HepG2 (cell line): ENCODE measurements around the gene ACKR3. TPM values are rescaled to one million over a fixed set of nuclear protein-coding genes. Genes with fewer than 3 reads are reported as not detected.

Experiments used
- ATAC-seq: fragments of 200-7000 bp; cut with Tn5 transposase; 3 replicates; pipeline ENCODE4 v1.9.1; 2020; ENCODE audit warnings: mild to moderate bottlenecking, moderate library complexity
- BruUV-seq: library from RNA; stranded (reverse); fragments of 400-500 nt; replicated peaks from 2 replicates; lab custom pipeline; 2021; lab: Mats Ljungman, UMichigan
- CTCF ChIA-PET: fragments of 300-600 bp; formaldehyde crosslinking; extraction: SDS; loops from one replicate; lab custom pipeline; 2021; ENCODE audit warnings: low total read pairs, inconsistent platforms, low intra/inter-chr PET ratio; lab: Yijun Ruan, JAX
- POLR2A ChIA-PET: fragments of 350-600 bp; sonication (Branson Sonifier 250); formaldehyde crosslinking; loops from one replicate; lab custom pipeline; 2020; ENCODE audit warnings: antibody characterized with exemption, inconsistent platforms; lab: Yijun Ruan, JAX
- DNase-seq: peaks from one replicate; pipeline ENCODE4 v3.0.0-alpha.2; 2015; ENCODE audit warnings: low spot score
- FAIRE-seq: peaks from 3 replicates; lab custom pipeline; 2011; peaks lifted over from hg19 to GRCh38; lab: Jason Lieb, UNC
- H2AFZ ChIP-seq: one replicate; pipeline ENCODE4 v1.6.1; 2011; ENCODE audit warnings: low read length, inconsistent platforms
- H3K27ac ChIP-seq: fragments of 300-600 bp; 3 replicates; pipeline ENCODE4 v1.8.0; 2011; ENCODE audit warnings: mixed run types, mild to moderate bottlenecking, mixed read lengths, low read length, inconsistent platforms; ENCODE audit not compliant: insufficient read depth; ENCODE audit errors: extremely low read length
- H3K27me3 ChIP-seq, 2 experiments: fragments of 200-600 bp in 1 of 2; 2 replicates in 1 of 2; 3 replicates in 1 of 2; pipeline versions ENCODE4 v1.6.0 to v1.8.0; 2011; ENCODE audit warnings: low read length in 2 of 2, mild to moderate bottlenecking in 2 of 2, moderate library complexity in 2 of 2, inconsistent platforms in 1 of 2; ENCODE audit not compliant: insufficient read depth in 2 of 2, control insufficient read depth in 1 of 2
- H3K36me3 ChIP-seq, 2 experiments: fragments of 200-600 bp in 1 of 2; replicated peaks in 1 of 2; 2 replicates in 1 of 2; 3 replicates in 1 of 2; pipeline versions ENCODE4 v1.5.1 to v1.8.0; 2011; ENCODE audit warnings: low read length in 2 of 2, inconsistent platforms in 1 of 2; ENCODE audit not compliant: insufficient read depth in 2 of 2, control insufficient read depth in 1 of 2
- H3K4me1 ChIP-seq: 2 replicates; pipeline ENCODE4 v1.5.1; 2012; ENCODE audit warnings: low read length, inconsistent platforms; ENCODE audit not compliant: insufficient read depth
- H3K4me2 ChIP-seq: 2 replicates; pipeline ENCODE4 v1.6.0; 2011; ENCODE audit warnings: low read depth, low read length, inconsistent platforms
- H3K4me3 ChIP-seq, 3 experiments: fragments of 200-600 bp in 1 of 3; sonication (generic), shearing (Covaris generic) in 1 of 3; replicated peaks in 1 of 3; 2 replicates each; pipeline ENCODE4 v1.5.1; 2011 to 2016; ENCODE audit warnings: low read length in 3 of 3, inconsistent platforms in 2 of 3, low read depth in 2 of 3, mild to moderate bottlenecking in 2 of 3, control low read depth in 1 of 3, mixed read lengths in 1 of 3; ENCODE audit not compliant: insufficient read depth in 1 of 3
- H3K79me2 ChIP-seq: one replicate; pipeline ENCODE4 v1.6.1; 2011; ENCODE audit warnings: low read length, inconsistent platforms; ENCODE audit not compliant: insufficient read depth
- H3K9ac ChIP-seq: 2 replicates; pipeline ENCODE4 v1.6.0; 2011; ENCODE audit warnings: mild to moderate bottlenecking, low read depth, low read length, inconsistent platforms; ENCODE audit not compliant: insufficient read depth
- H3K9me3 ChIP-seq: 2 replicates; pipeline ENCODE4 v1.5.1; 2012; ENCODE audit warnings: mild to moderate bottlenecking, low read length
- H4K20me1 ChIP-seq: 2 replicates; pipeline ENCODE4 v1.6.0; 2011; ENCODE audit warnings: inconsistent platforms, mild to moderate bottlenecking, low read length, moderate library complexity; ENCODE audit not compliant: insufficient read depth
- BHLHE40 ChIP-seq: IDR thresholded peaks from 2 replicates; pipeline ENCODE4 v1.6.1; 2011; ENCODE audit warnings: low read length, improper control_type of control experiment
- DR1 ChIP-seq: sonication (generic); formaldehyde crosslinking; IDR thresholded peaks from 2 replicates; pipeline ENCODE4 v1.8.0; 2021; ENCODE audit warnings: mild to moderate bottlenecking, missing genetic modification reagents, inconsistent platforms
- E2F2 ChIP-seq: sonication (generic); formaldehyde crosslinking; IDR thresholded peaks from 2 replicates; pipeline ENCODE4 v1.4.0; 2020; ENCODE audit warnings: missing genetic modification reagents, borderline replicate concordance
- MXD1 ChIP-seq: sonication (generic); formaldehyde crosslinking; IDR thresholded peaks from 2 replicates; pipeline ENCODE4 v1.4.0; 2020; ENCODE audit warnings: mild to moderate bottlenecking, missing genetic modification reagents
- SOX6 ChIP-seq, 2 experiments: fragments of 450-650 bp in 1 of 2; sonication (generic) in 1 of 2; formaldehyde crosslinking in 1 of 2; IDR thresholded peaks; 2 replicates each; pipeline versions ENCODE4 v1.4.0 to v1.6.1; 2017 to 2020; ENCODE audit warnings: antibody characterized with exemption in 1 of 2, mild to moderate bottlenecking in 1 of 2, missing genetic modification reagents in 1 of 2
- ZFP62 ChIP-seq: sonication (generic); formaldehyde crosslinking; IDR thresholded peaks from 2 replicates; pipeline ENCODE4 v1.4.0; 2020; ENCODE audit warnings: missing genetic modification reagents
- ZNF3 ChIP-seq: IDR thresholded peaks from 2 replicates; pipeline ENCODE4 v1.7.0; 2017; ENCODE audit warnings: inconsistent platforms
- ZNF354B ChIP-seq: sonication (generic); formaldehyde crosslinking; IDR thresholded peaks from 2 replicates; pipeline ENCODE4 v1.8.0; 2022; ENCODE audit warnings: mild to moderate bottlenecking, missing genetic modification reagents
- ZNF503 ChIP-seq: sonication (generic); formaldehyde crosslinking; IDR thresholded peaks from 2 replicates; pipeline ENCODE4 v1.4.0; 2020; ENCODE audit warnings: missing genetic modification reagents
- ZNF615 ChIP-seq: sonication (generic); formaldehyde crosslinking; IDR thresholded peaks from 2 replicates; pipeline ENCODE4 v1.5.0; 2020; ENCODE audit warnings: mild to moderate bottlenecking, missing genetic modification reagents, borderline replicate concordance
- ZNF644 ChIP-seq: IDR thresholded peaks from 2 replicates; pipeline ENCODE4 v1.6.1; 2016; ENCODE audit warnings: low read depth
- ZNF816 ChIP-seq: sonication (generic); formaldehyde crosslinking; IDR thresholded peaks from 2 replicates; pipeline ENCODE4 v1.8.0; 2022; ENCODE audit warnings: missing genetic modification reagents, mild to moderate bottlenecking, borderline replicate concordance
- WGBS: methylation state at CpG from one replicate; pipeline ENCODE4 v1.1.6; 2017; ENCODE audit warnings: low lambda C conversion rate; 5-methylcytosine and 5-hydroxymethylcytosine counted together
- in situ Hi-C: cut with HindIII; loops from 2 replicates; pipeline ENCODE4 v1.10.0; 2017; ENCODE audit warnings: low pct_unique_long_range_greater_than_20kb; ENCODE audit not compliant: extremely low pct_ligation_motif_present
- intact Hi-C: fragments of 100-400 bp; cut with micrococcal nuclease; formaldehyde crosslinking; loops from one replicate; pipeline ENCODE4 v1.10.0; 2022; ENCODE audit not compliant: unreplicated experiment
- polyA plus RNA-seq, 8 experiments: library from polyadenylated mRNA; depleted of rRNA in 3 of 8; stranded (reverse) in 7 of 8; unstranded in 1 of 8; fragments of >200 nt; fragmentation: Illumina TruSeq in 4 of 8; extraction: Trizol in 4 of 8; gene quantifications; 2 replicates each; pipeline versions ENCODE4 v1.2.1 to v1.2.3, GENCODE V29; 2011 to 2016; ENCODE audit warnings: low read depth in 4 of 8, missing spikeins in 1 of 8, mixed read lengths in 1 of 8; ENCODE audit not compliant: insufficient read depth in 1 of 8
- total RNA-seq, 5 experiments: library from RNA; depleted of rRNA; stranded (reverse); fragments of >200 nt; fragmentation: Illumina TruSeq; extraction: Trizol; gene quantifications; 2 replicates each; pipeline ENCODE4 v1.2.3, GENCODE V29; 2016; ENCODE audit warnings: low read depth in 1 of 5

Gene ACKR3
- total and polyA plus RNA-seq, 2 of the 13 experiments (the other 11 are each of a cell fraction or from before 2014, with no cell fraction given): not detected

GRCh38 chr2:236557306-236558030, 12.2 kb upstream of the ACKR3 start:
- Histone ChIP-seq H3K4me2 (no peak overlapping the region), H4K20me1 (no peaks in the 10 kb centered on the region), H3K36me3 (no peaks in the 10 kb centered on the region), H3K27ac (no peak overlapping the region), H3K9ac (no peak overlapping the region), H3K9me3 (no peaks in the 10 kb centered on the region), H2AFZ (no peak overlapping the region), H3K27me3 (peaks cover 0 to 13% of the 10 kb centered on the region in 2 experiments; a peak in 3 of 5 replicates), H3K4me1 (no peaks in the 10 kb centered on the region), H3K4me3 (no peak overlapping the region), H3K79me2 (no peaks in the 10 kb centered on the region)
- FAIRE-seq (no peak), DNase-seq (no peak), ATAC-seq (no peak)
- POLR2A ChIA-PET: no interaction called here
- in situ Hi-C loops: no loop called here
- intact Hi-C loops: no loop called here
- no peak for TF ChIP-seq DR1 (CRISPR knock-in tag)
- TF ChIP-seq ZNF816 (CRISPR knock-in tag): no peak
- TF ChIP-seq ZNF354B (CRISPR knock-in tag): no peak
- TF ChIP-seq ZFP62 (CRISPR knock-in tag): no peak
- TF ChIP-seq ZNF615 (CRISPR knock-in tag): no peak
- no peak for TF ChIP-seq ZNF3 (CRISPR knock-in tag)
- TF ChIP-seq E2F2: no peak
- no peak for TF ChIP-seq ZNF644
- TF ChIP-seq SOX6 (IDR thresholded peaks at IDR 0.05): no peak
- no peak for TF ChIP-seq SOX6 (CRISPR knock-in tag; IDR thresholded peaks at IDR 0.05)
- no peak for TF ChIP-seq BHLHE40
- TF ChIP-seq ZNF503: no peak
- no peak for TF ChIP-seq MXD1 (CRISPR knock-in tag)
- CTCF ChIA-PET: no interaction called here
- WGBS: 0% methylated on average over 3 of the region's 3 CpGs
- no TSS peak for BruUV-seq
